Keratinocyte (primary cell): Measurements from ENCODE around the gene PSD2. TPM values are rescaled to one million over a fixed set of nuclear protein-coding genes. Genes with fewer than 3 reads are reported as not detected.

ENCODE experiments used
- DNase-seq: peaks from one replicate; pipeline ENCODE4 v3.0.0-alpha.2; 2011; ENCODE audit warnings: low read depth, missing footprints, low spot score
- FAIRE-seq: peaks from 2 replicates; lab custom pipeline; 2011; peaks lifted over from hg19 to GRCh38; lab: Jason Lieb, UNC
- H2AFZ ChIP-seq: 2 replicates; pipeline ENCODE4 v1.6.0; 2012; ENCODE audit warnings: low read length, control low read depth, inconsistent platforms; ENCODE audit not compliant: control insufficient read depth
- H3K27ac ChIP-seq: 2 replicates; pipeline ENCODE4 v1.5.1; 2011; ENCODE audit warnings: low read length; ENCODE audit not compliant: control insufficient read depth, insufficient read depth
- H3K27me3 ChIP-seq: 3 replicates; pipeline ENCODE4 v1.6.0; 2011; ENCODE audit warnings: low read length; ENCODE audit not compliant: control insufficient read depth, insufficient read depth; ENCODE audit errors: extremely low read depth
- H3K36me3 ChIP-seq, 2 experiments: 2 replicates in 1 of 2; 3 replicates in 1 of 2; pipeline ENCODE4 v1.5.1; 2011; ENCODE audit warnings: low read length in 2 of 2, mild to moderate bottlenecking in 1 of 2; ENCODE audit not compliant: control insufficient read depth in 2 of 2, insufficient read depth in 2 of 2; ENCODE audit errors: extremely low read depth in 1 of 2
- H3K4me1 ChIP-seq: 3 replicates; pipeline ENCODE4 v1.5.1; 2011; ENCODE audit warnings: low read length; ENCODE audit not compliant: control insufficient read depth, insufficient read depth; ENCODE audit errors: extremely low read depth
- H3K4me2 ChIP-seq: 3 replicates; pipeline ENCODE4 v1.6.0; 2011; ENCODE audit warnings: low read depth, low read length; ENCODE audit not compliant: control insufficient read depth, insufficient read depth; ENCODE audit errors: extremely low read depth
- H3K4me3 ChIP-seq, 3 experiments: fragments of 200-600 bp in 1 of 3; sonication (generic) in 1 of 3; 2 replicates in 2 of 3; 3 replicates in 1 of 3; pipeline ENCODE4 v1.5.1; 2011 to 2016; ENCODE audit warnings: low read length in 3 of 3, mild to moderate bottlenecking in 3 of 3, control low read depth in 2 of 3, inconsistent platforms in 1 of 3, low read depth in 1 of 3, mixed read lengths in 1 of 3, mixed run types in 1 of 3, moderate library complexity in 1 of 3; ENCODE audit not compliant: control insufficient read depth in 2 of 3, insufficient read depth in 2 of 3; ENCODE audit errors: extremely low read depth in 1 of 3
- H3K79me2 ChIP-seq: 2 replicates; pipeline ENCODE4 v1.6.0; 2012; ENCODE audit warnings: low read length; ENCODE audit not compliant: control insufficient read depth, insufficient read depth
- H3K9ac ChIP-seq: 3 replicates; pipeline ENCODE4 v1.6.0; 2011; ENCODE audit warnings: low read length; ENCODE audit not compliant: control insufficient read depth, insufficient read depth; ENCODE audit errors: extremely low read depth
- H3K9me1 ChIP-seq: 3 replicates; pipeline ENCODE4 v1.6.0; 2011; ENCODE audit warnings: low read length; ENCODE audit not compliant: control insufficient read depth, insufficient read depth; ENCODE audit errors: extremely low read depth
- H3K9me3 ChIP-seq: 2 replicates; pipeline ENCODE4 v1.5.1; 2012; ENCODE audit warnings: low read depth, low read length; ENCODE audit not compliant: control insufficient read depth
- H4K20me1 ChIP-seq: 3 replicates; pipeline ENCODE4 v1.6.0; 2011; ENCODE audit warnings: low read length; ENCODE audit not compliant: control insufficient read depth, insufficient read depth; ENCODE audit errors: extremely low read depth
- CTCF ChIP-seq, 3 experiments: IDR thresholded peaks in 1 of 3; conservative IDR thresholded peaks in 1 of 3; optimal IDR thresholded peaks in 1 of 3; 2 replicates in 2 of 3; 3 replicates in 1 of 3; pipeline versions ENCODE3 to v1.5.1; 2011; ENCODE audit warnings: low read length in 3 of 3, mild to moderate bottlenecking in 3 of 3, moderate library complexity in 2 of 3, control low read depth in 1 of 3, inconsistent platforms in 1 of 3; ENCODE audit not compliant: insufficient read depth in 2 of 3; ENCODE audit errors: extremely low read depth in 1 of 3
- EZH2 ChIP-seq: IDR thresholded peaks from one replicate; pipeline ENCODE4 v1.6.1; 2012; ENCODE audit warnings: inconsistent platforms, mild to moderate bottlenecking, low read length, moderate library complexity
- dilution Hi-C: fragments of 300-500 bp; cut with MboI; formaldehyde crosslinking; loops from one replicate; pipeline ENCODE4 v1.7.0; 2020; ENCODE audit warnings: low sequenced_read_pairs; ENCODE audit not compliant: extremely low pct_ligation_motif_present
- polyA plus RNA-seq, 5 experiments: library from polyadenylated mRNA; depleted of rRNA in 3 of 5; stranded (reverse) in 3 of 5; stranded (forward) in 1 of 5; unstranded in 1 of 5; fragments of >200 nt; gene quantifications; 1 replicate in 1 of 5; 2 replicates in 3 of 5; 3 replicates in 1 of 5; pipeline versions ENCODE4 v1.2.1 to v1.2.3, GENCODE V29; 2011 to 2012; ENCODE audit warnings: missing spikeins in 2 of 5, low read depth in 1 of 5, low replicate concordance in 1 of 5

Gene PSD2
- polyA plus RNA-seq, 1 donor (not counting 4 experiments of a cell fraction or from before 2014, with no cell fraction given), result not detected

- dilution Hi-C loops, result loop anchor here (25.0 kb wide), 1 partner anchor 120 kb away; no protein-coding TSS in a partner anchor
- Histone ChIP-seq H2AFZ (no peak overlapping the region), H3K9ac (no peak overlapping the region), H3K4me3 (no peak overlapping the region), H3K9me3 (no peaks in the 10 kb centered on the region), H3K36me3 (no peaks in the 10 kb centered on the region), H3K4me2 (no peak overlapping the region), H3K9me1 (no peaks in the 10 kb centered on the region), H3K27me3 (no peaks in the 10 kb centered on the region), H4K20me1 (no peaks in the 10 kb centered on the region), H3K4me1 (no peaks in the 10 kb centered on the region), H3K79me2 (no peaks in the 10 kb centered on the region), H3K27ac (no peak overlapping the region)
- FAIRE-seq (no peak), DNase-seq (no peak)
- TF ChIP-seq EZH2 (no peak), CTCF (optimal IDR thresholded peaks at IDR 0.05 in 1 of 3, IDR thresholded peaks at IDR 0.05 in 1 of 3, conservative IDR thresholded peaks at IDR 0.05 in 1 of 3; ENCODE audit: extremely low read depth in 1 of 3, insufficient read depth in 2 of 3, low read length in 3 of 3) (no peak)
Measured at GRCh38 chr5:139842321-139842720, 46.7 kb downstream of the PSD2 start.

DNA sequence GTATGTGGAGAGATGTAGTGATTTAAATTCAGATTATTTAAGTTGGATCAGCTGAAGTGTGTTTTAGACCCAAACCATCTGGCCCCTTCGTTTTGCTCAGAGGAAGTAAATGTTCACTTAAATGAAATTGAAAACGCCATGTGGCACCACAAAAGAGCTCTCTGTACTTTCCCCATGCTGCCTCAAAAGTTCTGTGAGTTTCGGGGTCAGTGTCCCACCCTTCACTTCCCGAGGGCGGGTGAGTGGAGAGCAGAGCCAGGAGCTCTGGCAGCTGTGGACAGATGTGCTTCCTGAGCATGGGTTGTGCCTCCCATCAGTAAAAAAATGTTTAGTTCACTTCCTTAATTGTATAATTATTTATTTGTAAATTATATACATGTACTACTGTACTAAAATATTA, 48.4 kb downstream of the PSD2 start:
- Histone ChIP-seq H3K36me3 (no peaks in the 10 kb centered on the region), H3K27me3 (no peaks in the 10 kb centered on the region), H3K9me3 (no peaks in the 10 kb centered on the region), H3K27ac (no peak overlapping the region), H3K79me2 (no peaks in the 10 kb centered on the region), H3K4me3 (no peak overlapping the region), H3K4me1 (no peaks in the 10 kb centered on the region), H4K20me1 (no peaks in the 10 kb centered on the region), H3K4me2 (no peak overlapping the region), H3K9me1 (no peaks in the 10 kb centered on the region), H2AFZ (no peak overlapping the region), H3K9ac (no peak overlapping the region)
- DNase-seq (no peak), FAIRE-seq (no peak)
- dilution Hi-C loops, result loop anchor here (25.0 kb wide), 1 partner anchor 118 kb away; no protein-coding TSS in a partner anchor
- TF ChIP-seq EZH2 (no peak), CTCF (optimal IDR thresholded peaks at IDR 0.05 in 1 of 3, IDR thresholded peaks at IDR 0.05 in 1 of 3, conservative IDR thresholded peaks at IDR 0.05 in 1 of 3; ENCODE audit: extremely low read depth in 1 of 3, insufficient read depth in 2 of 3, low read length in 3 of 3) (no peak)
